Measurements from ENCODE around the gene KSR2.

The KSR2 gene

DNA sequence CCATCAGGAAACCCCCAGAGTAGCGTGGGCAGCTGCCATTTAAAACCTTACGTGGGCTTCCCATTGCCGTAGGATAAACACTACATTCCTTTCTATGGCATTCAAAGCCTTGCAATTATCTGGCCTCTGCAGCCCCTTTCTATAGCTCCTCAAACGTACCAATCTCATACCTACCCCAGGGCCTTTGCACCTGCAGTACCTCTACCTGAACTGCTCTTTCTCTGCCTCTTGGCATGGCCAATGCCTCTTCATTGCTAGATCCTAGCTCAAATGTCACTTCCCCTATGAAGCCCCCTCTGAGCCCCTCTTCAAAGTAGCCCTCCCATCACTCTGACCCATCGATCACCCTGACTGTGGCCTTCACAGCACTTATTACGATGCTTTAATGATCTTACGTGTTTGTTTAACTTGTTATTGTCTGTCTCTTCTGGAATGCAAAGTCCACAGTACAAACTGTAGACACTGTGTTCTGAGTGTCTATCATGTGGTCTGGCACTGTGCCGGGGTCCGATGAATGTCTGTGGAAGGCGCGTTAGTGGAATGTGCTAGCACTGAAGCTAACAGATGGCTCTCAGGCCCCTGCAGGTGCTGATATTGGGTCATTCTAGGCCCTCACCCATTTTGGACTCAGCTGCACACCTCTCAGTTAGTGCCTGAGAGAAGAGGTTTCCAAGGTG, 450.1 kb downstream of the KSR2 start:
- DNase-seq: no peak

DNA sequence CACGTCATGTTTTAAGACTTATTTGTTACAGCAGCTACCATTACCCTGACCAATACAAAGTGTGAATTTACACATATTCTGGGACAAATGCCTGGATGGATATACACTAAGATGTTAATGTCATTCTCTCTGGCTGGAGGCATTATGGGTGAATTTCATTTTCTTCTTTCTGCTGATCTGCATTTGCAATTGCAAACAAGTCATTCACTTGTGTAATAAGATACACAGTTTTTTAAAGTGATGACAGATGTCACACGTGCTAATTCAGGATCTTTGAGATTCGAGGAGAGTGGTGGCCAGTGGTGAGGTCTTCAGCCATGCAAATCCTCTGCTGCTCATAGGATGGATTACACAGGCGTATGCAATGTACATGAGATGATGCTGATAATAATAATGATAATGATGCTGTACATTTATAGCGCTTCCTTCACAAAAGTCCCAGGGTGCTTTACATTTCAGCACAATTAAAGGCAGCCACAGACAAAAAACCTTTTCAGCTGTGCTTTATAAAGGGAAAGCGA, 451.5 kb downstream of the KSR2 start:
- no peak for DNase-seq

DNA sequence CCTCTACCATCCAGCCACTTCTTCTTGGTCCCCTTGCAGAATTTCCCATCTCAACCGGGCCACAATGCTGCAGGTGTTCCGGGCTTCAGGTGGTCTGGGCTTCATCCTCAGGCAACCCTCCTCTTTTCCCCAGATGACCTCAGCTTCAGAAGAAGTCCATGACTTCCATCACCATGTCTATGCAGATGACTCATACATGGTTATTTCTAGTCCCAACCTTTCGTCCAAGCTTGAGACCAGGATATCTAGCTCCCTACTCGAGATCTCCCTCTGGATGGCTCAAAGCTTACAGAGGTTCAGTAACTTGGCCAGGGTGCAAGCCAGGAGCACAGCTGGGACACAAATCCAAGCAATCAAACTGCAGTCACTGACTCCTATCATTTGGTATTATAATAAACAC, 452.8 kb downstream of the KSR2 start:
- DNase-seq: no peak

DNA sequence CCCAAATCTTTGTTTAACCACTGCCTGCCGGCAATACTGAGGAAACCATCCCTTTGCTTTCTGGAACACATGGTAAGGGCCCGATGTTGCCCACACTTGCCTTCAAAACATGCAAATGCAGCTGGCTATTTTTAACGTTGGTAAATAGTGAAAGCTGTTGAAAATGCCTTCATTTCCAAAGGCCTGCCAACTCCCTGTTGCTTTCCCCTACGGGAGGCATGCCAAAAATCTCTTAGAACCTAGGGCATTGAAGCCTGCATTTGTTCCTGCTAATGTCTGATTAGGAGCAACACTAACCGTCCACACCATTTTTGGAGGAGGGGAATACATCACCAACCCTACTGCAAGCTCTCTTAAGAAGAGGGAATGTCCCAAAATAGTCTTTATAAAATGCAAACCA, 454.8 kb downstream of the KSR2 start:
- peak; percentile 80 for DNase-seq

DNA sequence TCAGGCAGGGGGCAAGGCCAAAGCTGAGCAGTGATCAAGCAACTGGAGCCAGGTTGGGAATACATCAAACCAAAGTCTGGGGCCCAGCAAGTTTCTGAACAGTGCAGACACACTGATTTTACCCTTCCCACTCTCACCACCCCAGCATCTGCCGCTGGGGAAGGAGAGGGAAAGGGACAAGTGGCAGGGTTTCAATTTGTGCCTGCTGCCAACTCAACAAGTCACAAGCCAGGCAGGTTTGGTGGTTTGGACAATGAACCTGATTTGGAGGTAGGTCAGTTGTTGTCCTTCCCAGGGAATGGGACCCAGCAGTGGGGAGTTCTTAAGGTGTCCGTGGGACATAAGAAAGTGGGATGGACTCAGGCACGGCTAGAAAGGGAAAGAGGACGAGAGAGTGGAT, 455.4 kb downstream of the KSR2 start:
- no peak for DNase-seq

DNA sequence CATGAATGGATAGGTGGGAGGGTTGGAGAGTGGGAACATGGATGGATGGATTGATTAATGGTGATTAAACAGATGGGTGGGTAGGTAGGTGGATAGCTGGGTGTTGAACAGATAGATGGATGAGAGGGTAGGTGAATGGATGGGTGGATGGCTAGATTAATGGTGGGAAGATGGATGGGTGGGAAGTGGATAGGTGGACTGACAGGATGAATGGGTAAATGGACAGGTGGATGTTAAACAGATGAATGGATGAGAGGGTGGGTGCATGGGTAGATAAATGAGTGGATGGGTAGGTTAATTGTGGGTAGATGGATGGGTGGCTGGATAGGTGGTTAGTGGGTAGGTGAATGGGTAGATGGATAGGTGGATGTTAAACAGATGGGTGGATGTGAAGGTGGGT, 460.3 kb downstream of the KSR2 start:
- DNase-seq: no peak

DNA sequence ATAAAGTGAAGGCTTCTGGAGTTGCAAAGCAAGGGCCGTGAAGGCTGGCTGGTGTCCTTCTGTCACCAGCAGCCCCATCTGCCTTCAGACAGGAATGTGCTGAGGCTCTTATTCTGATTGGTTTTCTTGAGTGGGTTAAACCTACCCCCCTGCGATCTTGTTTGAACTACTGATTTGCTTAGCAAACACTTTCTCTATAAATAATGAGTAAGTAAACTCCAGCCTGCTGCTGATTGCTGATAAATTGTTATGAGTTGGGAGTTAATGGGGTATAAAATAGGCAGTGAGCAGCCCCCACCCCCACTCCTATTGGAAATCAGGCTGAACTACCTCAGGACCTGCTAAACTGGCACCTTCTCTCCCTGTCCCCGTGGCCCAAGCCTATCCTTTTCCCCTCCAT, 461.2 kb downstream of the KSR2 start:
- peak; percentile 72 for DNase-seq

DNA sequence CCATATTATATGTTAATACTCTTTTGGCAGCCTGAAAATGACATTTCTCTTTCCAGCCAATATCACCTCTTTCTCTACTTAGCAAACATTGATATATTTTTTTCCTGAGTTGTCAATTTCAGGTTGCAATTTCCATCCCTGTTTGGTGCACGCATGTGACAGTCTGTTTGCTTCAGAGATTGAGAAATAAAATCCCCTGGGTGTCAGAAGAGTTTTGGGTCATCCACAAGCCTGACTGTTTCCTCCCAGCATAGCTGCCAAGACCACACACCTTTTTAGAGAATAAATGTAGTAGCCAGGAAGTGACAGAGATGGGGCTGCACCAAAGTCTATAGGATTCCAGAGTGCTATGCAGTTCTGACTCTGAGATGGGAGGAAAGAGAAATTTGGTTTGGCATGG, 462.5 kb downstream of the KSR2 start:
- no peak for DNase-seq

DNA sequence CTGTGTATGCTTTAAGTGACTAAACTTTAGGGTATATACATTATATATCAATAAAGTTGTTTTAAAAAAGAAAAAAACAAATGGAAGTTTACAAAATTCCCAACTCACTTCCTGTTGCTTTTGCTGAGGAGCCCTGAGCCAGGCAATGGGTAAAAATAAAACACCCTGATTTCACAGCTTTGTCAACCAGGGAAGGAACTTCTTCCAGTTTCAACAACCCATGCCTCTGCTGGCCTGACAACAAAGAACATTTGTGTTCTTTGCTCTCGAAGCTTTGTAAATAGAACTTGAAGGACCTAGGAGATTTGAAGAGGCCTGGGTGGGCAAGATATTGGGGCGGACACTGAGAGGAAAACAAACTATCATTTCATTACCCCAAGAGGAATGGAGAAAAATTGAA, 466.2 kb downstream of the KSR2 start:
- peak; percentile 83 for DNase-seq

DNA sequence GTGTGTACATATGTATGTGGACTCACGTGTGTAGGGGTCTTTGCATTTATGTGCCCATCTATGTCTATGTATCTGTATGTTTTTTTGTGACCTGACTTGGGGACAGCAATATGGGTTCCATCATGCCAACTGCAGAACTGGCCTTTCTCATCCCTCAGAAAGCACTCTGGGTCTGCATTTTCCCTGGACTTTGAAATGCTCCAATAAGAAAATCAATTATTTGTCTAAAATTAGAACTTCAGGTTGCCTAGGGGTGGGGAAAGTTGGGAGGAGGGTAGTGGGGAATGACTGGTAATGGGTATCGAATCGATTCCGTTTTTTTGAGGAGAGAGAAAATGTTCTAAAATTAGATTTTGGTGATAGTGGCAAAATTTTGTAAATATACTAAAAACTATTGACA, 466.6 kb downstream of the KSR2 start:
- DNase-seq: no peak

DNA sequence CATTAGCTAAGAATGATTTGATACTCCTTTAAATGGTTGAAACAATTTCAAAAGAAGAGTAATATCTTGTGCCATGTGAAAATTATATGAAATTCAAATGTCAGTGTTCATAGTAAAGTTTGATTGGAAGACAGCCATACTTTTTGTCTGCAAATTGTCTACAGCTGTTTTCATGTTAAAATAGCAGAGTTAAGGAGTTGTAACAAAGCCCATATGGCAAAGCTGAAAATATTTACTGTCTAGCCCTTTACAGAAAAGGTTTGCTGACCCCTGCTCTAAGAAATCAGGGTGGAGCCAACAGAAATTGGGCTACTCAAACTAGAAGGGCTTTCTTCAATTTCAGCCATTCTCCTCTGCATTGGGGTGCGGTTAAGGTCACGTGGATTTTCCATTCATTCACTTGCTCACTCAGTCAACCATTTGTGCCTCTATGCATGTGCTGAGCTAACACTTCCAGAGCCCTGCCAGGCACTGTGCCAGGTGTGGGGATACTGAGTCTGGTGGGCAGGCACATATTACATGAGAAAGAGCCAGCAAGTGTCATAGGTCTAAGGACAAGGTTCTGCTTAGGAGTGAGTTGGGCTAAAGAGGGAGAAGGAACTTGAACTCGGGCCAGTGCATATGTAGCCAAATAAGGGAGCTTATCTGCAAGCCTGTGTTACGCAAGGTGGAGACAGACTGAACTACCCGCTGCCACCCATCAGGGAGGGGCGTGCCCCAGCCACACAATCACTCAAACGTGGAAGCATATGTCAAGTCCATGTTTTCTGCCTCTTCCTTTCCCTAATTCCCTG, 467.5 kb downstream of the KSR2 start:
- no peak for DNase-seq

DNA sequence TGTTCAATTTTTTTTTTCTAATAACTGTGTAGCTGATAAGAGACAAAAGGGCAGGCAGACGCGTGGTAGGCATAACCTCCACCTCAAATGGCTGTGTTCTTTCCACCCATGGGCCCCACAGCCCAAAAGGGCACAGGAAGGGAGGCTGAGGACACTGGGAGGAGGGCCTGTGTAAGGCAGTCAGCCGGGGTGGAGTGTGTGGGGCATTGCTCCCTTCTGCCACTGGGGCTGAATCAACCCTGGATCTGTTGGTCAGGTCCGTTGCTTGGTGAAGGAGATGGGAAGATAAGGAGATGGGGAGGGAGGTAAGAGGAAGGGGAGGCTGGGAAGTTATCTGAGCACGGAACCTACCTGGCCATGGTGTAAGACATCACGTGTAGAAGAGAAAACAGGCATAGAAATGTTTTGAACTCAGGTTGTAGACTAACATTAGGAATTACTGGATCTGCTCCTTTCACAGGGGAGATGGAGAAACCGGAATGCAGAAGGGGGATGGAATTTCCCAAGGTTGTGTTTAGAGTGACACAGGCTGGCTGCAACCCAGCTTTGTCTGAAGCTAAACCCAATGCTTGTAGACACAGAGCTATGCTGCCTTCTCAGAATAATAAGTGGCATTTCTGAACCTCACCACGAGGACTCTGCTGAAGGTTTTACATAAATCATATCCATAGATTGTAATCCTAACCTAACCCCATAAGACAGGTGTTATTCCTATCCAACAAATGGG, 468.9 kb downstream of the KSR2 start:
- DNase-seq: no peak

DNA sequence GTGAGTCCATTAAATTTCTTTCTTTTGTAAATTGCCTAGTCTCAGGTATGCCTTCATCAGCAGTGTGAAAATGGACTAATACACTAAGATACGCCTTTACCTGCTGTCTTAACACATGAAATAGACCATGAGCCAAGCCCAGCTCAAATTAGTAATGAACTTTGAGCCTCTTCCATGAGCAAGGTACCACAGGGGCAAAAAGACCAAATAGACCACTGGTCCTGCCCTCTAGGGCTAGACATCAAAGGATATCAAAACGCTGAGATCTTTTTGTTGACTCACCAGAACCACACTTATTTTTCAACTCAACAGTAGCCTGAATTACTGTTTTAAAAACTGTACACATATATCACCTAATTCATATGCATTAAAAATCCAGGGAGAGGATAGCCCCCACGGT, 469.9 kb downstream of the KSR2 start:
- no peak for DNase-seq

DNA sequence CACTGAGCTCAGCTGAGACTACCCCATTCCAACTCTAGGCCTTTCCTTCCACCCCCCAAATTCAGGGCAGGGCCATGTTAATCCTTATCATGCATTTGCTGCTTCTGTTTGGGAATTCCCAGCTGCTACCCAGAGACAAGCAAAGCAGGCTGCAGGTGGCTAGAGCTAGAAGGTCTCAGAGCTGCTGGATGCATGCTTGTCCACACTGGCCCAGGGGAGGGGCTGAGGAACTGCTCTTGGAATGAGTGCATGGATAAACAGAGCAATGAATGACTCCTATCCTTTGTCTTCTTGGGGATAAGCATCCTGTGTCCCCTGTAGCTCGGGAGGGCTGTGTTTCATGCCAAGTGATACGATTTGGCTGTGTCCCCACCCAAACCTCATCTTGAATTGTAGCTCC, 470.5 kb downstream of the KSR2 start:
- DNase-seq: no peak

DNA sequence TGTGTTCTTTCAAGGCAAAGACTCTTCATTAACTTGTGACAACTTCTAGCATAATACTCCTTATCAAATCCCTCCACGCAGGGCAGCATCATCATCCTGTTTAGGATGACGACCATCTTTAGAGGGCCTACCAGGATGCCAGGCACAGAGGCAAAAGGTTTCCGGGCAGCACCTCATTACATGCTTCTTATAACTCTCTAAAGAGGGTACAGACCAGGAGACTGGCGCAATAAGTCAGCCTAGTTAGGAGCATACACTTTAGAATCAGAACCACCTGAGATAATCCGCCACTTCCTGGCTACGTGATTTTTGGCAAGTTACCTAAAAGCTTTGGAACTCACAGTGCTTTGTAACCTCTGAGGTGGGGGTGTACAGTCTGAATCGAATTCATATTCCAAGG, 471.4 kb downstream of the KSR2 start:
- no peak for DNase-seq

DNA sequence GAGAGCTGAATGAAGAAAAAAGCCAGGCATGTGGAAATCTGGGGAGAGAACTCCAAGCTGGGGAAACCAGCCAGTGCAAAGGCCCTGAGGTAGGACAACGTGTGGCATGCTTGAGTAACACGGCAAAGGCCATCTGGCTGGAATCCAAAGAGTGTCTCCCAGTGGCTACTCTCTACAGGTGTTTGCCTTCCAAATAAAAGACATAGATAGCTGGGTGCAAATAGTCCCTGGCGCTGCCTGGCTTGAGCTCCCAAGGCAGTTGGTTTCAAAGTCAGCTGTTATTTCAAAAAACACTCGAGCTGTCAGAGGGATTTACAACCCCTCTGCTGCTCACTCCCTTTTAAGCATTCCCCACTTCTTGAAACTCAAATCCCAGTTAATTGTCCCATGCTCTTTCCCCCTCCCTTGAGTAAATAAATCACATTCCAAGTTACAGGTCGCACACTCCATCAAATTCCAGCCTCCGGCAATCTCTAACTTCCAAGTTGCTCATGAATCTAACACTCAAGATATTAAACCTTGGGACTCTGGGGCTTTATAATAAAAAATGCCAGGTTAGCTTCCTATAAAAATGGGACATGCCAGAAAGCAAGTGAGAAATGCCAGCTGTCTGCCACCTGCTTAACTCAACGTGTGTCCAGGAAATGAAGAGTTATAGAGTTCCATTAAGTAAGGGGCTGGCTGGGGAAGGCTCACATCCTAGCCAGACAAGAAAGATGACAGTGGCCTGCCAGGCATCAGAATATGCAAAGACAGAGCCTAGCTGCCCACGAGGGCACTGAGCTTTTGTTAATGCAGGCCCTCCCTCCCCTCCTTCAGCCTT, 473.7 kb downstream of the KSR2 start:
- DNase-seq: peak; percentile 92

DNA sequence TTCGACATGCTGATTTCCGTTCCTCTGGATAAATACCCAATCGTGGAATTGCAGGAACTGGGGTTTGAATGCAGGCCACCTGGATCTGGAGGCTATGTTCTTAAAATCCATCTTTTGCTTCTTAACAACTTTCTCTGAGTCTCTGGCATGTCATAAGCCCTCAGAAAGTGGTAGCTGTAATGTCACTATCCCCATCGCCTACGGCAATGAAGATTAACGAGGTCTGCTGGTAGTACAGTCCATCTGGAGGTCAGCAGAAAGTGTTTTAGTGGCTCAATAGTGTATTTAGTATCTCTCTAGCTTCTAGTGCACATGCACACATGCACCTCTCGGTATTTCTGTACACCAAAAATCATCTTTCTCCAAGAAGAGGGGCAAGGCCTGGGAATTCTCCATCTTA, 477.1 kb downstream of the KSR2 start:
- DNase-seq: no peak

DNA sequence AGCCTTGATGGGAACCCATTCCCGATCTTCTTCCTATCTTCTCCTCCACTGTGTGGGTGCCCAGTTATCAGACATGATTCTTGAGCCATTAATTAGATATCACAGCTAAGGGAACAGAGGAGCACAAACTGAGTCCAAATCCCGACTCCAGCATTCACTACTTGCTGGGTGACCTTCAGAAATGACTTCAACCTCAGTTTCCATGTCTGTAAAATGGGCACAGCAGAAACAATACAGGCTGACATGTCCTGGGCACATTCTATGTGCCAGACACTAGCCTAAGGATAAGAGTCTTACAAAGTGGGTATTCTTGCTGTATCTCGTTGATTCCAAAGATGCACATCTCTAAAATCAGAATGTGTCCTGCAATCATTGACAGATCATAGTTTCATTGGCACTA, 478.7 kb downstream of the KSR2 start:
- no peak for DNase-seq

DNA sequence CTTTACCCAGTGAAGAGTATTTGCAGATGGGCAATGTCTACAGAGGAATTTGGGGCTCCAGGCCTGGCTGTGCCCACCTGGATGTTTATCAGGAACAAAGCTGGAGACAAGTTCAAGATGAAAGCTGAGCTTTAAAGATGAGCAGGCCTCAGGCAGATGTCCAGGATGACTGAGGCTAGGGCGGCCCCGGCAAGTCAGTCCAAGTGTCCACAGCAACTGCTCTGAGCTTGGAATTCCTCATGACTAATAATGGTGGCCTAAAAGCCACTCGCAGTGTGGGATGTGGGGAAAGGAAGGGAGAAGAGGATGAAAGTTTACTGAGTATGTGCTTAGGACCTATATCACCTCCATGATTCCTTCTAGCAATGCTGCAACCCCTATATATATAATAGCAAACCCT, 479.1 kb downstream of the KSR2 start:
- no peak for DNase-seq

DNA sequence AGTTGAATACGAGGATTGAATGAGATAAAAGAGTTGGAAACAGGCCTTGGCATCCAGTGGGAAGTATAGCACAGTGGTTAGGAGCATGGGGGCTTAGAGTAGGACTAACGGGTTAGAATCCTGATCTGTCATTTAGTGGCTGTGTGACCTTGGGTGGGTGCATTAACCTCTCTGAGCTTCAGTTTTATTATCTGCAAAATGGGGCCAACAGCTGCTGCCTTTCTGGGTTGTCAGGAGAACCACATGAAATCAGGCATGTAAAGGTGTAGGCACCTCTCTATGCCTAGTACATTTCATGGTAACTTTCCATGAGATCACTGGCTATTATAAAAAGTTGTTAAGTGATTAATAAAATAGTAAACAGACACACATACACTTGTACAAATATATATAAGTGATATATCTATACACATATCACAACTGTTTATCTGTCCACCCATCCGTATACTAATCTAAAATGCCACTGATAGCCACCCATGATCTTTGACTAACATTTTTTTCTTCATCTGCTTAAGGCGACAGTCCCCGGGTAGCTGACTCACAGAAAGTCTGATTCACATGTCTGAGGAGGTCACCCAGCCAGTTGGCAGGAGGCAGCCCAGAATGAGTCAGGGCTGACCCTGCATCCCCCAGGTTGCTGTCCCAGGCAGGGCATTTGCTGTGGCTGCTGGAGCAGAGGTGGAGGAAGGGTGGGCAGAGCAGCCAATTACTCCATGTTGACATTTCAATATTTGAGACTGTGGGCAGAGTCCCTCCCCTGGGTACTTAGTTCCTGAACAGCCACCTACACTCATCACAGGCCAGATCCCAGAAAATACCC, 481.7 kb downstream of the KSR2 start:
- no peak for DNase-seq

DNA sequence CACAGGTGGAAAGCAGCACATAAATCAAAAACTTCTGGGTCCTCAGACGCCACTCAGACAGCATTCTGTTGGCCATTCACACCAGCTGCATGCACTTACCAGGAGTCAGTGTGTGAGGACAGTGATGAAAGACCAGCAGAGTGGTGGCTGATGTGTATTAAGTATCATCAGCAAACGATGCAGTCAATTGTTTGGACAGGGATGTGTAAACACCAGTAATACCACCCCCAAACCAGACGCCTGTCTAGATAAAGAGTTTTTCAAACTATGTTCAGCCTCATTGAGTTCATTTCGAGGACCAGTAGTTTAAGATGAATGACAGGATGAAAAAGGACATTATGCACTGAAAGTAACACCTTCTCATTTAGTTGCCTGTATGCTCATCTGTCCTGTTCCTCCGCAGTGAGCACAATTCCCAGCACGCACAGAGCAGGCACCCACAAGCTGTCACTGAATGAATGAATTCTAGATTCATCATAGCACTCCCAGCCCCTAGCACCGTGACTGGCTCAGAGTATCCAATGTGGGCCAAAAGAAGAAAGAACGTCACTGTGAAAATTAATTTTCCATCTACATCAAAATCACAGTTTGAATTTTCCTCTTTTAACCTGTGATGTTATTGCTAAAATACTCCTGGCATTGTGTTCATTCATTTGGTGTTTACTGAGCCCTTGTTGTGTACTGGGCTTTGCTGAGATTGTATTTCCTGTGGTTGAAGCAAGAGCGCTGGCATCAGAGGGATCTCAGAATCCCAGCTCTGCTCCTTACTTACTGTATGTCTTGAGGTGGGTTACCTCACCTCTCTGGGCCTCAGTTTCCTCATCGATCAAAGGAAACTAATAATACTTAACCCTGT, 482.6 kb downstream of the KSR2 start:
- DNase-seq: peak; percentile 63
